Parathyroid adenoma (tissue), 2 donors: Measurements from ENCODE around the gene EIF1.

Experiments
- H2AFZ ChIP-seq: fragments of 300-600 bp; sonication (generic); one replicate; pipeline ENCODE4 v1.7.0; 2017; ENCODE audit warnings: antibody characterized with exemption, mild to moderate bottlenecking
- H3K27ac ChIP-seq: fragments of 300-600 bp; sonication (generic); one replicate; pipeline ENCODE4 v1.7.0; 2017
- H3K27me3 ChIP-seq: fragments of 300-600 bp; sonication (generic); one replicate; pipeline ENCODE4 v1.7.0; 2017; ENCODE audit warnings: low read length; ENCODE audit not compliant: control insufficient read depth, insufficient read depth
- H3K36me3 ChIP-seq: fragments of 300-600 bp; sonication (generic); one replicate; pipeline ENCODE4 v1.7.0; 2017; ENCODE audit warnings: low read length; ENCODE audit not compliant: control insufficient read depth, insufficient read depth
- H3K4me1 ChIP-seq: fragments of 300-600 bp; sonication (generic); one replicate; pipeline ENCODE4 v1.7.0; 2017; ENCODE audit warnings: control low read depth
- H3K4me2 ChIP-seq: fragments of 300-600 bp; sonication (generic); one replicate; pipeline ENCODE4 v1.7.0; 2017; ENCODE audit warnings: low read length
- H3K4me3 ChIP-seq: fragments of 300-600 bp; sonication (generic); one replicate; pipeline ENCODE4 v1.7.0; 2017; ENCODE audit warnings: low read depth, low read length
- H3K79me2 ChIP-seq: fragments of 300-600 bp; sonication (generic); one replicate; pipeline ENCODE4 v1.7.0; 2017; ENCODE audit warnings: control low read depth
- H3K9ac ChIP-seq: fragments of 300-600 bp; sonication (generic); one replicate; pipeline ENCODE4 v1.7.0; 2017; ENCODE audit warnings: mild to moderate bottlenecking
- H3K9me3 ChIP-seq: fragments of 300-600 bp; sonication (generic); one replicate; pipeline ENCODE4 v1.7.0; 2017; ENCODE audit warnings: low read length; ENCODE audit not compliant: control insufficient read depth
- CTCF ChIP-seq: fragments of 300-600 bp; sonication (generic); IDR thresholded peaks from one replicate; pipeline ENCODE4 v1.7.0; 2017; ENCODE audit warnings: antibody characterized with exemption, mild to moderate bottlenecking
- donor health status: primary hyperparathyroidism.

EIF1 gene

GRCh38 chr17:41687828-41688640 lies 651 bp upstream of the EIF1 start:
- Histone ChIP-seq H3K27ac (peak overlapping the region; percentile 100), H3K79me2 (peaks cover 6% of the 10 kb centered on the region), H3K27me3 (no peaks in the 10 kb centered on the region), H3K9me3 (no peaks in the 10 kb centered on the region), H3K9ac (peak overlapping the region; percentile 55), H3K4me1 (peaks cover 14% of the 10 kb centered on the region), H3K4me2 (peak overlapping the region; percentile 72), H3K36me3 (no peaks in the 10 kb centered on the region), H3K4me3 (peak overlapping the region; percentile 88), H2AFZ (peak overlapping the region; percentile 84)
- TF ChIP-seq CTCF: peak; percentile 61

DNA sequence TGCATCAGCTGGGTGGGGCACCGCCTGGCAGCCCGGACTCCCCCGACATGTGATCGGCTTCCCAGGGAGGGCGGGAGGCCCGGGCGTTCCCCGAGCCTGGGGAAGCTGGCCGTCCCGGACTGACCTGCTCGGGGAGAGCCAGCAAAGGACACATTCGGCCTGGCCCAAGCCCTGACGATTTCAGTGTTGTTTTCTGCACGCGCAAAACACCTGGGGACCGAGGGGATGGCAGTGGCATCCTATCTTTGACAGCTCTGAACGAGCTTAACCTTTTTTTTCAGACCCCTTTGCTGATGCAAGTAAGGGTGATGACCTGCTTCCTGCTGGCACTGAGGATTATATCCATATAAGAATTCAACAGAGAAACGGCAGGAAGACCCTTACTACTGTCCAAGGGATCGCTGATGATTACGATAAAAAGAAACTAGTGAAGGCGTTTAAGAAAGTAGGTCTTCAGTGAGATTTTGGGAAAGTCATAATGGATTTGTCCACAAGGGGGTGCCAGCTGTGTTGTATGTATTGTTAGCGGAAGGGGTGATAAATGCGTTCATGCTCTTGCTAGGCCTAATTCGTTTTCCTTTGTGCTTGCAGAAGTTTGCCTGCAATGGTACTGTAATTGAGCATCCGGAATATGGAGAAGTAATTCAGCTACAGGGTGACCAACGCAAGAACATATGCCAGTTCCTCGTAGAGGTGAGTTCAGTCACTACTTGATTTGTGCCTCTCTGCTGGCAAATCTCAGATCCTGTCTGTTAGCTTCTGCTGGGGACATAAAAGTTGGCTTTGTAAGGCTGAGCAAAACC lies 1.0 kb downstream of the EIF1 start:
- H3K36me3 ChIP-seq: no peaks in the 10 kb centered on the region
- no peak overlapping the region for H2AFZ ChIP-seq

GRCh38 chr17:41690497-41690896 lies 1.8 kb downstream of the EIF1 start:
- no peaks in the 10 kb centered on the region for H3K36me3 ChIP-seq
- no peak for TF ChIP-seq CTCF

More for the DNA sequence above, 1.0 kb downstream of the EIF1 start:
- no peaks in the 10 kb centered on the region for H3K27me3 ChIP-seq
- H3K9ac ChIP-seq: no peak overlapping the region
- TF ChIP-seq CTCF: peak; percentile 69
- H3K4me2 ChIP-seq: peak overlapping the region; percentile 65
- peak overlapping the region; percentile 100 for H3K27ac ChIP-seq
- peaks cover 6% of the 10 kb centered on the region for H3K79me2 ChIP-seq
- H3K4me1 ChIP-seq: peaks cover 14% of the 10 kb centered on the region
- peak overlapping the region; percentile 88 for H3K4me3 ChIP-seq
- H3K9me3 ChIP-seq: no peaks in the 10 kb centered on the region

GRCh38 chr17:41691031-41691777 lies 2.5 kb downstream of the EIF1 start:
- Histone ChIP-seq H3K4me1 (peaks cover 14% of the 10 kb centered on the region), H3K79me2 (peaks cover 6% of the 10 kb centered on the region), H2AFZ (no peak overlapping the region), H3K27ac (no peak overlapping the region), H3K27me3 (no peaks in the 10 kb centered on the region), H3K4me2 (no peak overlapping the region), H3K36me3 (no peaks in the 10 kb centered on the region), H3K4me3 (no peak overlapping the region), H3K9me3 (no peaks in the 10 kb centered on the region), H3K9ac (no peak overlapping the region)
- no peak for TF ChIP-seq CTCF

More at GRCh38 chr17:41690497-41690896, 1.8 kb downstream of the EIF1 start:
- Histone ChIP-seq H3K4me3 (no peak overlapping the region), H3K4me2 (no peak overlapping the region), H3K9ac (no peak overlapping the region), H2AFZ (no peak overlapping the region), H3K27ac (peak overlapping the region; percentile 100), H3K4me1 (peaks cover 14% of the 10 kb centered on the region), H3K9me3 (no peaks in the 10 kb centered on the region), H3K27me3 (no peaks in the 10 kb centered on the region), H3K79me2 (peaks cover 6% of the 10 kb centered on the region)
